Cardiac septum (tissue), 1 donor: ENCODE measurements around the gene RPL18. TPM values are rescaled to one million over a fixed set of nuclear protein-coding genes. Genes with fewer than 3 reads are reported as not detected.
"Not testable (repeated sequence)": the region's sequence is repeated elsewhere in the genome, so short reads cannot be mapped to it uniquely, and the experiment has no call there.

ENCODE experiments used
- DNase-seq: peaks from one replicate; pipeline ENCODE4 v3.0.0-alpha.2; 2020; ENCODE audit warnings: low spot score
- intact Hi-C: fragments of 100-400 bp; cut with DNase I; formaldehyde crosslinking; loops from one replicate; pipeline ENCODE4 v1.14.0; 2022
- total RNA-seq: library from RNA; stranded (reverse); fragmentation: NEBNext Ultra II Directional; extraction: Animal tissue kit (Norgen Biotek cat#: 25700); gene quantifications from one replicate; pipeline ENCODE4 v1.2.1, GENCODE V29; 2021
- donor health status: DM: no; HTN: no; CAD: no.

Gene RPL18
- total RNA-seq, 1 donor from 2014 or later, result 437 TPM

DNA sequence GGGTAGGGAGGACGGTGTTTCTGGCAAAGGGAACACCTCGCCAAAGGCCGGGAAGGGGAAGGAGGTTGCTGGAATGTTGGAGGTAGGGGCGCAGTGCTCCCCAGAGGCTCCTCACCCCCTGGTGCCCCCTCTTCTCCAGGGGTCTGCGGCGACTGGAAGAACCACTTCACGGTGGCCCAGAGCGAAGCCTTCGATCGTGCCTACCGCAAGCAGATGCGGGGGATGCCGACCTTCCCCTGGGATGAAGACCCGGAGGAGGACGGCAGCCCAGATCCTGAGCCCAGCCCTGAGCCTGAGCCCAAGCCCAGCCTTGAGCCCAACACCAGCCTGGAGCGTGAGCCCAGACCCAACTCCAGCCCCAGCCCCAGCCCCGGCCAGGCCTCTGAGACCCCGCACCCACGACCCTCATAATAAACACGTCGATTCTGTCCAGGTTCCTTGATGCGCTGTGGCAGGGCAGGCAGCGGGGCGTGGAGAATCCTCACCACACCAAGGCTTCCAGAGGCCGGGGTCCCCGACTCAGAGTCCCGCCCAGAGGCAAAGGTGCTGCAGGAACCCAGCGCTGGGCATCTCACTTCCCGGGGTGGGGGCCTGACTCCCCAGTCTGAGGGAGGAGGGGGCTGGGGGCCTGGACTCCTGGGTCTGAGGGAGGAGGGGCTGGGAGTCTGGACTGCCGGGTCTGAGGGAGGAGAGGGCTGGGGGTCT lies 19.8 kb downstream of the RPL18 start:
- intact Hi-C loops, result no loop called here
- no peak for DNase-seq

DNA sequence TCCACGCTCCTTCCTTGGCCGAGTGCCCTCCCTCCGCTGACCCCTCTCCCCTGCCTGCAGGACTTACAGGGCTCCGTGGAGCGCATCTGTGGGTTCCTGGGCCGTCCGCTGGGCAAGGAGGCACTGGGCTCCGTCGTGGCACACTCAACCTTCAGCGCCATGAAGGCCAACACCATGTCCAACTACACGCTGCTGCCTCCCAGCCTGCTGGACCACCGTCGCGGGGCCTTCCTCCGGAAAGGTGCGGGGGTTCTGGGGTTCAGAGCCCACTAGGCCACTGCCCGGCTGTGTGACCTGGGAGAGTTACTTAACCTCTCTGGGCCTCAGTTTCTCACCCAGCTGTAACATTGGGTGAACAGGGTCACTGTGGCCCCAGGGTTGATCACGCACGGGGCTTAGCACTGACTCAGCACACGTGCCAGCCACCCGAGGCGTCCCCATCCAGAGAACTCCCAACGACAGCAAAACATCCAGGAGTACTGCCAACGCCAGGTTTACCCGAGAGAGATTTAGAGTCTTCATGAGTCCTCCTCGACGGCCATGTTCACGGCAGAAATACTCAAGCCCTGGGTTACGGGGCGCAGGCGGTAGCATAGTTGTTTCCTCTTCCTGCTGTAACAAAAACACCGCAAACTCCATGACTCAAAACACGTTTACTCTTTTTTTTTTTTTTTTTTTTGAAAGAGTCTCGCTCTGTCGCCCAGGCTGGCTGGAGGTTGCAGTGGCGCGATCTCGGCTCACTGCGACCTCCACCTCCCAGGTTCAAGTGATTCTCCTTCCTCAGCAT lies 22.1 kb downstream of the RPL18 start:
- intact Hi-C loops, result no loop called here
- no peak for DNase-seq

DNA sequence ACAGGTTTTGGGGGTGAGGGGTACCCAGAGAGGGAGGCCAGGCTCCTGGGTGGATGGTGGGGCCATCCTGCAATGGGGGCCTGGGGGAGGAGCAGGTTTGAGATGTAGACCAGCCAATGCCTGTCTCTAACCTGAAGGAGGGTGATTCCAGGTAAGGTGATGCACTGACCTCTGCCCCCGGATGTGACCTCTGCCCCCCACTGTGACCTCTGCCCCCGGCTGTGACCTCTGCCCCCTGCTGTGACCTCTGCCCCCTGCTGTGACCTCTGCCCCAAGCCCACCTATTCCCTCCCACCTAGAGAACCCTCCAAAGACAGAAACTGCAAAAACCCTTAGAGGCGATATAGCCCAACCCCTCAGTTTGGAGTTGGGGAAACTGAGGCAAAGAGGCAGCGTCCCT lies 22.7 kb downstream of the RPL18 start:
- intact Hi-C loops, result no loop called here
- no peak for DNase-seq

DNA sequence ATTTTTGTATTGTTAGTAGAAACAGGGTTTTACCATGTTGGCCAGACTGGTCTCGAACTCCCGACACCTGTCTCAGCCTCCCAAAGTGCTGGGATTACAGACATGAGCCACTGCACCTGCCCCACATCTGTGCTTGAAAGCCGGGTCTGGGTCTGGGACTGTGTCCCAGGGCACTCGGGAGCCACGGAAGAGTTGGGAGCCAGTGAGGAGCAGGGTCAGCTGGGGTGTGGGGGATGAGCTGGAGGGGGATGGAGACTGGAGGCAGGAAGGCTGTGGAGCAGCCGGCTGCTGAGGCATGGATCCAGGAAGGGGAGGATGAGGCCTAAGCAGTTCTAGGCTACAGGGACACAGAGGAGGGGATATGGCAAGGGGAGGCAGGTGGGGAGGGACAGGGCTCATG lies 23.1 kb downstream of the RPL18 start:
- DNase-seq, result no peak
- intact Hi-C loops, result no loop called here

DNA sequence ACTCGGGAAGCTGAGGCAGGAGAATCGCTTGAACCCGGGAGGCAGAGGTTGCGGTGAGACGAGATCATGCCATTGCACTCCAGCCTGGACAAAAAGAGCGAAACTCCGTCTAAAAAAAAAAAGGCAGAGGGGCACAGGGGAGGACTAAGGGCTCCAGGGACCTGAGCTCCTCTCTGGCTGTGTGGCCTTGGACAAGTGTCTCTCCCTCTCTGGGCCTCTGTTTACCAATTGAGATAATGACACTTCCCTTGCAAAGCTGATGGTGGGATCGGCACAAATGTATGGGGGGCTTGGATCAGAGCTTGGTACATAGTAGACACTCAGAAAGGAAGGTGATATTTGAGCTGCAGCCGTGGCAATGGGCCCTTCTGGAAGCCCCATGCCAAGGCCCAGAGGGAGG lies 23.8 kb downstream of the RPL18 start:
- intact Hi-C loops, result no loop called here

DNA sequence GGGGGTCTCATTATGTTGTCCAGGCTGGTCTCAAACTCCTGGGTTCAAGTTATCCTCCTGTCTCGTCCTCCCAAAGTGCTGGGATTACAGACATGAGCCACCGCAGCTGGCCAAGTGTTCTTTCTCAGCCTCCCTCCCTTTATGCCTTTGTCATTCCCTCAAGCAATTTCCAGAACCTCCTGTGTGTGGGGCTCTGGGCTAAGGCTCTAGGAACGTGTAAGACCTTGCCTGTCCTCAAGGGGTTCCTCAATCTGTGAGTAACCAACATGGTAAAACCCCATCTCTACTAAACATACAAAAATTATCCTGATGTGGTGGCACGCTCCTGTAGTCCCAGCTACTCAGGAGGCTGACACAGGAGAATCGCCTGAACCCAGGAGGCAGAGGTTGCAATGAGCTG lies 28.0 kb downstream of the RPL18 start:
- intact Hi-C loops, result no loop called here

More for the DNA sequence above, 23.8 kb downstream of the RPL18 start:
- DNase-seq, result no peak

DNA sequence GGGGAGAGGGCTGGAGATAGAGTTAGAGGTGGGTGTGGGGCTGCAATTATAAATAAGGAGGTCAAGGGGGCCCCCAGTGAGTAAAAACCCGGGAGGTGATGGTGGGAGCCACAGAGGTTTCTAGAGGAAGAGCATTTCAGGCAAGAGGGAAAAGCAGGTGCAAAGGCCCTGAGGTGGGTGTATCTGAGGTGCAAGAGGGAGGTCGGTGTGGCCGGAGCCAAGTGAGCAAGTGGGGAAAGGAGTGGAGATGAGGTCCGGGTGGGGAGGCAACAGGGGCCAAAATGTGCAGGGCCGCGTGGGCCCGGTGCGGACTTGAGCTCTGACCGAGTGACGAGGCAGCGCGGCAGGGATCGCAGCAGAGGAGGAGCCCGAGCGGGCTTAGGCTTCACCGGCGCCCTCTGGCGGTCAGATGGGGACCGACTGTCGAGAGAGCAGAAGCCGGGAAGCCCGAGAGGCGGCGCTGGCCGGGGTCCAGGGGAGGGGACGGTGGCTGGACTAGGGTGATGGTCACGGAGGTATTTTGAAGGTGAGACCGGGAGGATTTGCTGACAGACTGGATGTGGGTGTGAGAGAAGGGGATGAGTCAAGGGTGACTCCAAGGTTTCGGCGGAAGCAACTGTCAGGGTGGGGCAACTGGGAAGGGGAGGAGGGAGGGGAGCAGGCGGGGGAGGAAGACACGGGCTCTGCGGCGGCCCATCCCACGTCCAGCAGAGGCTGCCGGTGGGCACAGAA lies 30.1 kb downstream of the RPL18 start:
- intact Hi-C loops, result loop anchor here (5.0 kb wide), 4 partner anchors 82 to 322 kb away; partner anchors contain the start of gene GRWD1
- peak; percentile 96 for DNase-seq

More for the DNA sequence above, 28.0 kb downstream of the RPL18 start:
- DNase-seq, result no peak

DNA sequence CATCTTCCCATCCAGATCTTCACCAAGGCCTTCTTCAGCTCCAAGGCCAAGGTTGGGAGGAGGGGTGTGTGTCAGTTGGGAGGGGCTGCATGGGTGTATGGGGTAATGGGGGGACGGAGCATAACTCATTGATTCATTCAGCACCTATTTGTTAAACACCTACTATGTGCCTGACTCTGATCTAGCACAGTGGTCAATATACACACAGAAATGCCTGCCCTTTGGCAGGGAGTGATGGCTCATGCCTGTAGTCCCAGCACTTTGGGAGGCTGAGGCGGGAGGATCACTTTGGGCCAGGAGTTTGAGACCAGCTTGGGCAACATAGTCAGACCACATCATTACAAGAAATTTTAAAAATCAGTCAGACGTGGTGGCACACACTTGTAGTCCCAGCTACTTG lies 31.6 kb downstream of the RPL18 start:
- no peak for DNase-seq
- intact Hi-C loops, result loop anchor here (5.0 kb wide), 4 partner anchors 80 to 320 kb away; partner anchors contain the start of gene GRWD1

DNA sequence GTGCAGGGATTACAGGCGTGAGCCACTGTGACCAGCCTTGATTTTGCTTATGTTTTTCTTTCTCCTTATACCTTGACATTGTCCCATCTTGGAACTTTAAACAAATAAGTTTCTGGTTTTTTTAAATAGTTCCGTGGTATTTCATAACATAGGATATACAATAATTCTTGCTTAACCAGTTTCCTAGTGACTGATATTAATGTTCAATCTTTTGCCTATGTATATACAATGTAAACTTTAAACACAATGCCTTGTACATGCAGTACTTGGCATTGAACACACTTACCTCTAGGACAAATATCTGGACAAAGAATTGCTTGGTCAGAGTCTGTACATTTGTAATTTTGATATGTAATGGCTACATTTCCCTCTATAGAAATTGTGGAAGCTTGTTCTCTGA lies 36.8 kb downstream of the RPL18 start:
- DNase-seq, result no peak
- intact Hi-C loops, result no loop called here

DNA sequence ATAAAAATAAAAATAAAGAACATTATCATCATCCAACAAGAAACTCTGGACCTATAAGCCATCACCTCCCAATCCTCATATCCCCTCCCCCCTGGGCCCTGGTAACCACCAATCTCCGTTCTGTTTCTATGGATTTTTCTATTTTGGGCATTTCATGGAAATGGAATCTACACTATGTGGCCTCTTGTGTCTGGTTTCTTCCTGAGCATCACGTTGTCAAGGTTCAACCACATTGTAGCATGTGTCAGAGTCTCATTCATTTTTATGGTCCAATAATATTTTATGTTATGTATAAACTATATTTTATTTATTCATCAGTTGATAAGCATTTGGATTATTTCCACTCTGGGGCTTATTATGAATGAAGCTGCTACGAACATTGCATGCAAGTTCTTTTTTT lies 40.1 kb downstream of the RPL18 start:
- intact Hi-C loops, result no loop called here

DNA sequence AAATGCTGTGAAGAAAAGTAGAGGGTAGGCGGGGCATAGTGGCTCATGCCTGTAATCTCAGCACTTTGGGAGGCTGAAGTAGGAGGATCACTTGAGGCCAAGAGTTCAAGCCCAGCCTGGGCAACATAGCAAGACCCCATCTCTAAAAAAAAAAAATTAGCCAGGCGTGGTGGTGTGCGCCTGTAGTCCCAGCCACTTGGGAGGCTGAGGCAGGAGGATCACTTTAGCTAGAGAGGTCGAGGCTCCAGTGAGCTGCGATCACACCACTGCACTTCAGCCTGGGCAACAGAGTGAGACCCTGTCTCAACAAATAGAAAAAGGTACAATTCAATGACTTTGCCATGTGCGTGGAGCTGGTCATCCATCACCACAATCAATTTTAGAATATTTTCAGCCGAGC lies 41.1 kb downstream of the RPL18 start:
- DNase-seq, intact Hi-C loops: not testable (repeated sequence)

More for the DNA sequence above, 40.1 kb downstream of the RPL18 start:
- DNase-seq, result no peak

DNA sequence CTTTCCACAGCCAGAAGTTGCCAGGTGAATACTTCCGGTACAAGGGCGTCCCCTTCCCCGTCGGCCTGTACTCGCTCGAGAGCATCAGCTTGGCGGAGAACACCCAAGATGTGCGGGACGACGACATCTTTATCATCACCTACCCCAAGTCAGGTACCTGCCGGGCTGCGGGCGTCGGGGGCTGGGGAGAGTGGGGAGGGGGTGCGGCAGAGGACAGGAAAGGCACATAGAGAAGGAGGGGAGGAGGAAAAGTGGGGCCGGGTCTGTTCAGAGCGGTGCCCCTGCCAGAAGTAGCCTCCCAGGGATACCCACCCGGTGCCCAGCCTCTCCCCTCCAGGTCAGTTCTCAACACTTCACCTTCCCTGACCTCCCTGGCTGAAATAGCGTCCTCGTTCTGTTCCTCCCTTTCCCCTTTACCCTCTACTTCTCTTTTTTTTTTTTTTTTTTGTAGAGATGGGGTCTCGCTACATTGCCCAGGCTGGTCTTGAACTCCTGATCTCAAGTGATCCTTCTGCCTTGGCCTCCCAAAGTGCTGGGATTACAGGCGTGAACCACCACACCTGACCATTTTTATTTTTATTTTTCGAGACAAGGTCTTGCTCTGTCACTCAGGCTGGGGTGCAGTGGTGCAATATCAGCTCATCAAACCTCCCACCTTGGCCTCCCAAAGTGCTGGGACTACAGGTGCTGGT lies 42.9 kb downstream of the RPL18 start:
- DNase-seq, result no peak
- intact Hi-C loops, result no loop called here

DNA sequence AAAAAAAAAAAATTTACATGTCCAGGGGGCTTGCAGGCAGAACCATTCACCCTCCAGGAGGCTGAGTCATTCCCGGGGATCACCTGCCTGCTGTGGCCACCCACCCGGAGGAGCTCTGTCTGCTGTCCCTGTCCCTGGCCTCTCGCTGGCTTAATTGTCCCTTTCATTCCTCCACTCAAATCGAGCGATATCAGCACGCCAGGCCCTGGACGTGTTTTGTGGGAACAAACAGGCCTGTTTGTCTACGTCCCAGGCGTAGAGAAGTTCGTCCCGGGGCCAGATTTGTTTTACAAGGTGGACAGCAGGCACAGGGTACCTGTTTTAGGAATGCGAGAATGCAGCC lies 45.8 kb downstream of the RPL18 start:
- DNase-seq, result no peak

DNA sequence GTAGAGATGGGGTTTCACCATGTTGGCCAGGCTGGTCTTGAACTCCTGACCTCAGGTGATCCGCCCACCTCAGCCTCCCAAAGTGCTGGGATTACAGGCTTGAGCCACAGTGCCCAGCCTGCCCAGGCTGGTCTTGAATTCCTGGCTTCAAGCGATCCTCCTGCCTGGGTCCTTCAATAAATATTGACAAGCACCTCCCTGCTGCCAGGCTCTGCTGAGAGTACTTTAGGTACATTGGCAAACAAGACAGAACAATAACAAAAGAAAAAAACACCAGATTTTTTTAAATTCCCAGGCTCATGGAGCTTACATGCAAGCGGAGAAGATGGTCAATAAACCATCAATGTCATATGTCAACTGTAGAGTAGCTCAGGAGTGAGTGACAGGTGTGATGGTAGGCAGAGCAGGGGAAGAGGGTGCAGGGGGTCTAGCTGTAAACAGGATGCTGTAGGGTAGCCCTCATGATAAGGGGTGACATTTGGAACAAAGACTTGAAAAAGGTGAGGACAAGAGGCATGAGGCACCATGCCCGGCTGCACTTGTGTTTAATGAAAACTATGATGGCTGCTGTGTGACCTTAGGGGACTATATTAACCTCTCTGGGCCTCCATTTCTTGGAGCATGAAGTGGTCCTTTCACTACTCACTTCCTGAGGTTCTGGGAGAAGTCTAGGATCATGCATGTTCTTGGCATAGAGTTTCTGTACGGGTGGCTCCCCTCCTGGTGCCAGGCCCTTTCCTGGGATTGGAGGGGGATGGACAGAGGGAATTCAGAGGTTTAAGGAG lies 47.4 kb downstream of the RPL18 start:
- no peak for DNase-seq
- intact Hi-C loops, result no loop called here

More for the DNA sequence above, 45.8 kb downstream of the RPL18 start:
- intact Hi-C loops, result no loop called here

DNA sequence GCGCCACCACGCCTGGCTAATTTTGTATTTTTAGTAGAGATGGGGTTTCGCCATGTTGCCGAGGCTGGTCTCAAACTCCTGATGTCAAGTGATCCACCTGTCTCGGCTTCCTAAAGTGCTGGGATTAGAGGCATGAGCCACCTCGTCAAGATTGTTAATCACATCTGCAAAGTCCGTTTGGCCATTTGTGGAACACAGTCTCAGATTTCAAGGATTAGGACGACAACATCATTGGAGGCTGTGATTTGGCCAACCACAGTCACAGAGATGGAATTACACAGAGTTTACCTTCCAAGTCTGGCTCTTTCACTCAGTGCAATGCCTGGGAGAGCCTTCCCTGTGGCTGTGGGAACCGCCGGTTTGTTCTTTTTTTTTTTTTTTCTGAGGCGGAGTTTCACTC lies 49.2 kb downstream of the RPL18 start:
- intact Hi-C loops, result no loop called here
- no peak for DNase-seq

DNA sequence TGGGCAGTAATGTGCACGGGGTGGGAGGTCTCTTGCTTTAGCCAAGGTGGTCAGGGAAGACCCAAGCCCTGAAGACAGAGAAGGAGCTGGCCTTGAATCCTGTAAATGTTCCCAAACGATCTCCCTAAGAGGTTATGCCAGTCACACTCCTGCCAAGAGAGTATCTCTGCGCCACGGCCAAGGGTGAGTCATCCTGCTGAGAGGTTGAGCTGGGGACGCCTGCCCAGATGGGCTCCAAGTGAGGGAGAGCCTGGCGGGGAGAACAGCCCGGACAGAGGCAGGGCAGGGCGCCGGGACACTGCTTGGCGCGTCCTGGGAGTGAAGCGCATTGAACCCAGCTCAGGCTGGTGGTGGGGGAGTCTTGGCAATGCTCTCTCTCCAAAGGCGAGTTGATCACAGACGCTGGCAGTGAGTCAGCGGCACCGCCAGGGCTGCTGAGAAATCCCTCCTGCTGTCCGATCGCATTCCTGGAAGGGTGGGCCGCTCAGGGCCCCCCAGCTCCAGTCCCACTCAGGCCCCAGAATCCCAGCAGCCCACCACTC lies 50.6 kb downstream of the RPL18 start:
- intact Hi-C loops, result no loop called here
- DNase-seq, result peak; percentile 90
